Bronchial epithelial cell (primary cell): Measurements from ENCODE around the gene CCDC3. TPM values are rescaled to one million over a fixed set of nuclear protein-coding genes. Genes with fewer than 3 reads are reported as not detected.
A peak's percentile ranks its signal among the peaks of the same experiment; 100 is the strongest.

ENCODE experiments used
- DNase-seq: peaks from one replicate; pipeline ENCODE4 v3.0.0-alpha.2; 2010; ENCODE audit warnings: low read depth
- FAIRE-seq: peaks from 2 replicates; lab custom pipeline; 2011; peaks lifted over from hg19 to GRCh38; lab: Jason Lieb, UNC
- H3K27me3 ChIP-seq: 2 replicates; pipeline ENCODE4 v1.5.1; 2011; ENCODE audit warnings: low read length; ENCODE audit not compliant: control insufficient read depth, insufficient read depth
- H3K36me3 ChIP-seq: 2 replicates; pipeline ENCODE4 v1.5.1; 2011; ENCODE audit warnings: low read length; ENCODE audit not compliant: control insufficient read depth, insufficient read depth
- H3K4me3 ChIP-seq: 2 replicates; pipeline ENCODE4 v1.5.1; 2011; ENCODE audit warnings: mild to moderate bottlenecking, low read depth, low read length, control low read depth
- total RNA-seq: library from RNA; depleted of rRNA; stranded (reverse); fragments of >200 nt; gene quantifications from 2 replicates; pipeline ENCODE4 v1.2.1, GENCODE V29; 2014
- TF ChIP-seq, protein P1 (sequence below): IDR thresholded peaks from 2 replicates; pipeline ENCODE4 v1.5.1; 2011; ENCODE audit warnings: mild to moderate bottlenecking, moderate library complexity, low read length, control low read depth, inconsistent platforms; ENCODE audit not compliant: insufficient read depth, severe bottlenecking

The CCDC3 gene
- total RNA-seq, 1 donor from 2014 or later: 1.8 TPM

DNA sequence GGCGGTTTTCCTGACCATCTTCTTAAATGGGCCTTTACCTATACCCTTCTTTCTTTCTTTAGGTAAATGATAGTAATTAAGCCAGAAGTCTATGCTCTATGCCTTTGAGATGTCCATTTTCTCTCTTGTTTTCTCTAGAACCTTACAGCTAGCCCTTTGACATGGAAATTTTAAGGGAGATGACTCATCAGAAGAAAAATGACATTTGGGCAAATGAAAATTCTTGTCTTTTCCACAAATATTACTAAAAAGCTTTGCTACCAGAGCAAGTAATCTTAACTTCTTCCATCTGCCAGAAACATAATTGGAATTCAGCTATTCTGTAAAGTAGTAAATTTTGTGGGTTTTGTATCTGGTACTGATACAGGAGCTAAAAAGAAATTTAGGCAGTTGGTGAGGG is 59.5 kb downstream of the CCDC3 start:
- Histone ChIP-seq H3K36me3 (no peaks in the 10 kb centered on the region), H3K4me3 (no peak overlapping the region), H3K27me3 (no peaks in the 10 kb centered on the region)
- no peak for FAIRE-seq
- no peak for DNase-seq
- TF ChIP-seq, protein P1, sequence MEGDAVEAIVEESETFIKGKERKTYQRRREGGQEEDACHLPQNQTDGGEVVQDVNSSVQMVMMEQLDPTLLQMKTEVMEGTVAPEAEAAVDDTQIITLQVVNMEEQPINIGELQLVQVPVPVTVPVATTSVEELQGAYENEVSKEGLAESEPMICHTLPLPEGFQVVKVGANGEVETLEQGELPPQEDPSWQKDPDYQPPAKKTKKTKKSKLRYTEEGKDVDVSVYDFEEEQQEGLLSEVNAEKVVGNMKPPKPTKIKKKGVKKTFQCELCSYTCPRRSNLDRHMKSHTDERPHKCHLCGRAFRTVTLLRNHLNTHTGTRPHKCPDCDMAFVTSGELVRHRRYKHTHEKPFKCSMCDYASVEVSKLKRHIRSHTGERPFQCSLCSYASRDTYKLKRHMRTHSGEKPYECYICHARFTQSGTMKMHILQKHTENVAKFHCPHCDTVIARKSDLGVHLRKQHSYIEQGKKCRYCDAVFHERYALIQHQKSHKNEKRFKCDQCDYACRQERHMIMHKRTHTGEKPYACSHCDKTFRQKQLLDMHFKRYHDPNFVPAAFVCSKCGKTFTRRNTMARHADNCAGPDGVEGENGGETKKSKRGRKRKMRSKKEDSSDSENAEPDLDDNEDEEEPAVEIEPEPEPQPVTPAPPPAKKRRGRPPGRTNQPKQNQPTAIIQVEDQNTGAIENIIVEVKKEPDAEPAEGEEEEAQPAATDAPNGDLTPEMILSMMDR: no peak

DNA sequence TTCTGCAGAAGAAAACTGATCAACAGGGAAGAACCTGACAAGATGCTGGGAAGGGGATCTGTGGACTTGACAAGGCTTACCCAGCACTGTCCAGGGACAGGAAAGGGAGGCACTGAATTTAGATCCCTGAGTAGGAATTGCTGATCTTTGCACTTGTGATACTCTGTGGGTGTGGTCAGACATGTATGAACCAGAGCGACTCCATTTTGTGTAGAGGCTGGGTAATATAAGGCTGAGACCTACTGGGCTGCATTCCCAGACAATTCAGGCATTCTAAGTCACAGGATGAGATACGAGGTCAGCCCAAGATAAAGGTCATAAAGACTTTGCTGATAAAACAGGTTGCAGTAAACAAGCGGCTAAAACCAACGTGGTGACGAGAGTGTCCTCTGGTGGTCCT is 60.7 kb downstream of the CCDC3 start:
- TF ChIP-seq, protein P1: no peak
- FAIRE-seq: no peak
- Histone ChIP-seq H3K36me3 (no peaks in the 10 kb centered on the region), H3K27me3 (no peaks in the 10 kb centered on the region), H3K4me3 (no peak overlapping the region)
- no peak for DNase-seq

DNA sequence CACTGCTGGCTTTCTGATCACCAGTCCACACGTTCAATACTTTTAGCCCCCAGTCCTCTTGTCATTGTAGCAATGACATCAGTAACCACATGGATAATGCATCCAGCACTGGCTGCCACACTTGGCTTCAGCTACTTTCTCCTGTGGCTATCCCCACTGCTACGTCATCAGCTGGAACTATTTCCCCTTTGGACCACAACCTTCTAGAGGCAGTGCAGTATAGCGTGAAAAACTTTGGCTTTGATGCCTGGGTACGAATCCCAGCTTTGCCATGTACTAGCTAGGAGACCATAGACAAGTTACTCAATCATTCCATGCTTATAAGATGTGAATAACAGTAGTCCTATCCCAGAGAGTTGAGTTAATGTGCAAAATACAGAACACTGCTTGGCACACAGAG is 63.2 kb downstream of the CCDC3 start:
- H3K4me3 ChIP-seq: no peak overlapping the region
- no peaks in the 10 kb centered on the region for H3K27me3 ChIP-seq
- peak; percentile 13 for FAIRE-seq
- H3K36me3 ChIP-seq: no peaks in the 10 kb centered on the region
- TF ChIP-seq, protein P1: no peak
- DNase-seq: no peak

GRCh38 chr10:12937527-12937926 is 64.0 kb downstream of the CCDC3 start:
- TF ChIP-seq, protein P1: no peak
- DNase-seq (peak; percentile 83), FAIRE-seq (no peak)
- Histone ChIP-seq H3K27me3 (no peaks in the 10 kb centered on the region), H3K4me3 (no peak overlapping the region), H3K36me3 (no peaks in the 10 kb centered on the region)

GRCh38 chr10:12934777-12935176 is 66.7 kb downstream of the CCDC3 start:
- TF ChIP-seq, protein P1: no peak
- FAIRE-seq (no peak), DNase-seq (peak; percentile 97)
- Histone ChIP-seq H3K27me3 (no peaks in the 10 kb centered on the region), H3K36me3 (no peaks in the 10 kb centered on the region), H3K4me3 (no peak overlapping the region)

DNA sequence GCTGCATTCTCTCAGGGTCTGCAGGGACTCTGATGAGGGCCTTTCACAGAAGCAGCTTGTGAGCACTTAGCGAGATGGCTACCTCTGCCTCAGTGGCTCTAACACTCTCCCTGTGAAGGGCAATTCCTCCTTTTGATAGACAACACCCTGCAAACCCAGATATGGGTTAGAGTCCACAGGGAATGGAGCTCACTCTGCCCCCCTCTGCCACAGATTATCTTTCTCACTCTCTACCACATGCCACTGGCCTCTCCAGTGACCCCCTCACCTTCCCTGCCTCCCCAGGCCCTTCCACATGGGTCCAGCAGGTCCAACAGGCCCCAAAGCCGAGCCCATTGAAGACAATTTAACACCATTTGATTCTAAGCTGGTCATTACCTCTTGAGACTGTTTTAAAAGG is 72.1 kb downstream of the CCDC3 start:
- TF ChIP-seq, protein P1: no peak
- DNase-seq (no peak), FAIRE-seq (no peak)

More for the DNA sequence above, 72.1 kb downstream of the CCDC3 start:
- H3K36me3 ChIP-seq: no peaks in the 10 kb centered on the region
- H3K27me3 ChIP-seq: no peaks in the 10 kb centered on the region
- H3K4me3 ChIP-seq: no peak overlapping the region
